ENCODE measurements around the gene SCFD1. TPM values are rescaled to one million over a fixed set of nuclear protein-coding genes. Genes with fewer than 3 reads are reported as not detected.

Gene SCFD1
- total and polyA plus RNA-seq, 2 donors from 2014 or later, result 52.0 to 74.4 TPM

- Histone ChIP-seq H3K36me3 (ENCODE audit: control insufficient read depth in 2 of 3, insufficient read depth in 3 of 3, low read length in 3 of 3) (peaks cover 0 to 5% (median 4%) of the 10 kb centered on the region in 3 donors), H3K9me3 (ENCODE audit: control insufficient read depth in 2 of 3, insufficient read depth in 1 of 3, low read length in 3 of 3) (no peaks in the 10 kb centered on the region), H3K27ac (ENCODE audit: low read depth in 2 of 2, low read length in 2 of 2) (no peak overlapping the region), H3K4me3 (ENCODE audit: low read length in 3 of 3) (no peak overlapping the region), H3K9ac (ENCODE audit: low read length in 3 of 3) (no peak overlapping the region), H3K4me1 (ENCODE audit: control insufficient read depth in 2 of 3, insufficient read depth in 2 of 3, low read depth in 1 of 3, low read length in 3 of 3) (no peaks in the 10 kb centered on the region), H3K27me3 (ENCODE audit: control insufficient read depth, insufficient read depth, low read length) (no peaks in the 10 kb centered on the region)
- TF ChIP-seq CTCF (IDR thresholded peaks at IDR 0.05; ENCODE audit: borderline replicate concordance, extremely low read depth, insufficient read depth), result no peak
- no peak for DNase-seq
- intact Hi-C loops (cut with DNase I), result no loop called here
- FAIRE-seq, result no peak
Measured at GRCh38 chr14:30710876-30711275, 88.8 kb downstream of the SCFD1 start.

DNA sequence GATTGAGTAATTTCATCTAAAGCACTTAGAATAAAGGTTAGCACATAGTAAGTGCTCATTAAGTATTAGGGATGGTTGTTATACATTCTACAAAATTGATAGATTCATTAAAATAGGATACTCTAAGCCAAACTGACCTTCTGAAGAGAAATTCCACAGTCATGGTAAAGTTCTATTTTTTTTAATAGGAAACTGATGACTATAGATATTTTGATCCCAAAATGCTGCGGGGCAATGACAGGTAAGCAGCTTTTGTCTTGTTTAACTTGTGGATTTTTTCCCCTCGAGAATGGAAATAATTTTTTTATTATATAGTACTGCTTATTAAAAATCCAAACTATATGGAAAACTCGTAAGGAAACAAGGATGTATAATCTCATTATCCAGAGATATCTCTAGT is 97.0 kb downstream of the SCFD1 start:
- no peaks in the 10 kb centered on the region for H3K4me1 ChIP-seq (ENCODE audit: control insufficient read depth in 2 of 3, insufficient read depth in 2 of 3, low read depth in 1 of 3, low read length in 3 of 3)
- intact Hi-C loops (cut with DNase I), result no loop called here
- H3K27ac ChIP-seq (ENCODE audit: low read depth in 2 of 2, low read length in 2 of 2), result no peak overlapping the region
- H3K36me3 ChIP-seq (ENCODE audit: control insufficient read depth in 2 of 3, insufficient read depth in 3 of 3, low read length in 3 of 3), result peaks cover 0 to 7% (median 2%) of the 10 kb centered on the region in 3 donors
- FAIRE-seq (no peak), DNase-seq (no peak)
- TF ChIP-seq CTCF (IDR thresholded peaks at IDR 0.05; ENCODE audit: borderline replicate concordance, extremely low read depth, insufficient read depth), result no peak
- H3K27me3 ChIP-seq (ENCODE audit: control insufficient read depth, insufficient read depth, low read length), result no peaks in the 10 kb centered on the region
- no peaks in the 10 kb centered on the region for H3K9me3 ChIP-seq (ENCODE audit: control insufficient read depth in 2 of 3, insufficient read depth in 1 of 3, low read length in 3 of 3)
- no peak overlapping the region for H3K4me3 ChIP-seq (ENCODE audit: low read length in 3 of 3)
- H3K9ac ChIP-seq (ENCODE audit: low read length in 3 of 3), result no peak overlapping the region

DNA sequence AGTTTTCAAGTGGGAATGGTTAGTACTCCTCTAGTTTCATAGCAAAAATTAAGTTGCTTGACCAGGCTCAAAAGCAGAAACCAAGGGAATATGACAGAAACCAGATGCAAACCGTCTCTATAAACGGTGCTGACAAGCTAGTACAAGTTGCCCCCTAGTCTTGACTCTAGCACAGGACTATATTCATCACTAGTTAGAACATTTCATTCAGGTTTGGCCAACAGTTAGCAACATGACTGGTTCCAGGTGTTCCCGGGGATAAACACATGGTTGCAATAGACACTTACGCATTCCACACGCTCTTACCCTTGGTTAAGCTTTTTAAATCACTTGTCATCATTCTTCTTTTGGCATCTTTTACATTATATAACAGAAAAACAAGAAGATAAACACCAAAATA is 103.6 kb downstream of the SCFD1 start:
- Histone ChIP-seq H3K9ac (ENCODE audit: low read length in 3 of 3) (no peak overlapping the region), H3K36me3 (ENCODE audit: control insufficient read depth in 2 of 3, insufficient read depth in 3 of 3, low read length in 3 of 3) (peaks cover 0 to 10% (median 2%) of the 10 kb centered on the region in 3 donors), H3K9me3 (ENCODE audit: control insufficient read depth in 2 of 3, insufficient read depth in 1 of 3, low read length in 3 of 3) (no peaks in the 10 kb centered on the region), H3K27ac (ENCODE audit: low read depth in 2 of 2, low read length in 2 of 2) (no peak overlapping the region), H3K27me3 (ENCODE audit: control insufficient read depth, insufficient read depth, low read length) (no peaks in the 10 kb centered on the region), H3K4me3 (ENCODE audit: low read length in 3 of 3) (no peak overlapping the region), H3K4me1 (ENCODE audit: control insufficient read depth in 2 of 3, insufficient read depth in 2 of 3, low read depth in 1 of 3, low read length in 3 of 3) (no peaks in the 10 kb centered on the region)
- TF ChIP-seq CTCF (IDR thresholded peaks at IDR 0.05; ENCODE audit: borderline replicate concordance, extremely low read depth, insufficient read depth), result no peak
- intact Hi-C loops (cut with DNase I), result no loop called here
- FAIRE-seq (no peak), DNase-seq (no peak)

- intact Hi-C loops (cut with DNase I), result no loop called here
- peaks cover 0 to 10% (median 2%) of the 10 kb centered on the region in 3 donors for H3K36me3 ChIP-seq (ENCODE audit: control insufficient read depth in 2 of 3, insufficient read depth in 3 of 3, low read length in 3 of 3)
- FAIRE-seq (no peak), DNase-seq (no peak)
- H3K9ac ChIP-seq (ENCODE audit: low read length in 3 of 3), result no peak overlapping the region
- no peak for TF ChIP-seq CTCF (IDR thresholded peaks at IDR 0.05; ENCODE audit: borderline replicate concordance, extremely low read depth, insufficient read depth)
- no peak overlapping the region for H3K4me3 ChIP-seq (ENCODE audit: low read length in 3 of 3)
- H3K27me3 ChIP-seq (ENCODE audit: control insufficient read depth, insufficient read depth, low read length), result no peaks in the 10 kb centered on the region
- no peaks in the 10 kb centered on the region for H3K4me1 ChIP-seq (ENCODE audit: control insufficient read depth in 2 of 3, insufficient read depth in 2 of 3, low read depth in 1 of 3, low read length in 3 of 3)
- no peak overlapping the region for H3K27ac ChIP-seq (ENCODE audit: low read depth in 2 of 2, low read length in 2 of 2)
- no peaks in the 10 kb centered on the region for H3K9me3 ChIP-seq (ENCODE audit: control insufficient read depth in 2 of 3, insufficient read depth in 1 of 3, low read length in 3 of 3)
Measured at GRCh38 chr14:30728471-30728870, 106.4 kb downstream of the SCFD1 start.

Data from kidney (tissue), 14 donors.